Esophagus muscularis mucosa (tissue), 3 donors: ENCODE results near the gene ZNF280B.

ENCODE experiments used
- CTCF ChIP-seq, 3 experiments: fragments of 200-600 bp in 2 of 3; fragments of 450-650 bp in 1 of 3; sonication (generic) in 2 of 3; IDR thresholded peaks; one replicate each; pipeline ENCODE4 v1.5.1; 2017 to 2019; ENCODE audit warnings: antibody characterized with exemption in 3 of 3, mild to moderate bottlenecking in 2 of 3, moderate library complexity in 1 of 3
- POLR2A ChIP-seq: fragments of 450-650 bp; IDR thresholded peaks from one replicate; pipeline ENCODE4 v1.6.1; 2017; ENCODE audit warnings: antibody characterized with exemption, moderate library complexity, mild to moderate bottlenecking, low read depth

- no peak for TF ChIP-seq CTCF (IDR thresholded peaks at IDR 0.05)
- no peak for TF ChIP-seq POLR2A
Observed at GRCh38 chr22:22461583-22461982, 47.0 kb downstream of the ZNF280B start.
